WTC11 (cell line): Measurements from ENCODE around the gene RABEP1. TPM values are rescaled to one million over a fixed set of nuclear protein-coding genes. Genes with fewer than 3 reads are reported as not detected.

Experiments used
- ATAC-seq: fragments of 200-7000 bp; cut with Tn5 transposase; 2 replicates; pipeline ENCODE4 v1.10.0; 2021; ENCODE audit warnings: mild to moderate bottlenecking, moderate library complexity
- CTCF ChIA-PET: fragments of 300-600 bp; sonication (Branson Sonifier 250); formaldehyde crosslinking; loops from one replicate; lab custom pipeline; 2021; ENCODE audit warnings: antibody characterized with exemption; lab: Charles Lee
- POLR2A ChIA-PET: fragments of 350-600 bp; sonication (Branson Sonifier 250); formaldehyde crosslinking; loops from one replicate; lab custom pipeline; 2021; ENCODE audit warnings: antibody characterized with exemption; lab: Charles Lee
- DNase-seq: peaks from one replicate; pipeline ENCODE4 v3.0.0; 2021; ENCODE audit warnings: low spot score
- H3K27ac Mint-ChIP-seq: 2 replicates; pipeline ENCODE4 v1.8.0; 2021; ENCODE audit warnings: mixed read lengths
- H3K27me3 Mint-ChIP-seq: 2 replicates; pipeline ENCODE4 v1.8.0; 2021; ENCODE audit warnings: low read depth, mild to moderate bottlenecking, moderate library complexity, mixed read lengths
- H3K36me3 Mint-ChIP-seq: 2 replicates; pipeline ENCODE4 v1.8.0; 2021; ENCODE audit warnings: mixed read lengths
- H3K4me1 Mint-ChIP-seq: 2 replicates; pipeline ENCODE4 v1.8.0; 2022; ENCODE audit warnings: mixed read lengths
- H3K4me3 Mint-ChIP-seq: 2 replicates; pipeline ENCODE4 v1.8.0; 2021; ENCODE audit warnings: mild to moderate bottlenecking, moderate library complexity, mixed read lengths
- H3K9me3 Mint-ChIP-seq: 2 replicates; pipeline ENCODE4 v1.8.0; 2021; ENCODE audit warnings: mixed read lengths
- AFF4 ChIP-seq: sonication (generic); formaldehyde crosslinking; IDR thresholded peaks from 2 replicates; pipeline ENCODE4 v1.8.1; 2023; ENCODE audit warnings: mild to moderate bottlenecking, missing genetic modification reagents, borderline replicate concordance
- CREM ChIP-seq: sonication (generic); formaldehyde crosslinking; IDR thresholded peaks from 2 replicates; pipeline ENCODE4 v1.8.1; 2022; ENCODE audit warnings: mild to moderate bottlenecking, missing genetic modification reagents, moderate library complexity
- E2F1 ChIP-seq: sonication (generic); formaldehyde crosslinking; IDR thresholded peaks from 2 replicates; pipeline ENCODE4 v1.8.0; 2022; ENCODE audit warnings: mild to moderate bottlenecking, missing genetic modification reagents
- E2F4 ChIP-seq: sonication (generic); formaldehyde crosslinking; IDR thresholded peaks from 2 replicates; pipeline ENCODE4 v1.8.1; 2022; ENCODE audit warnings: low read depth, mild to moderate bottlenecking, moderate library complexity, missing genetic modification reagents, borderline replicate concordance
- ESRRA ChIP-seq: sonication (generic); formaldehyde crosslinking; IDR thresholded peaks from 2 replicates; pipeline ENCODE4 v1.8.1; 2022; ENCODE audit warnings: mild to moderate bottlenecking, missing genetic modification reagents, borderline replicate concordance
- ETV6 ChIP-seq: sonication (generic); formaldehyde crosslinking; IDR thresholded peaks from 2 replicates; pipeline ENCODE4 v1.8.1; 2022; ENCODE audit warnings: mild to moderate bottlenecking, missing genetic modification reagents
- FOXK1 ChIP-seq: sonication (generic); formaldehyde crosslinking; IDR thresholded peaks from 2 replicates; pipeline ENCODE4 v1.8.0; 2022; ENCODE audit warnings: mild to moderate bottlenecking, moderate library complexity, missing genetic modification reagents
- MYBL2 ChIP-seq: sonication (generic); formaldehyde crosslinking; IDR thresholded peaks from 2 replicates; pipeline ENCODE4 v1.8.1; 2023; ENCODE audit warnings: mild to moderate bottlenecking, moderate library complexity, missing genetic modification reagents
- NFYB ChIP-seq: sonication (generic); formaldehyde crosslinking; conservative IDR thresholded peaks from 2 replicates; pipeline ENCODE4 v1.8.0; 2022; ENCODE audit warnings: low read depth, missing genetic modification reagents
- NR1H2 ChIP-seq: sonication (generic); formaldehyde crosslinking; IDR thresholded peaks from 2 replicates; pipeline ENCODE4 v1.9.0; 2021; ENCODE audit warnings: mild to moderate bottlenecking, moderate library complexity, missing genetic modification reagents
- OVOL2 ChIP-seq: fragments of 250-450 bp; sonication (Bioruptor Pico); IDR thresholded peaks from 2 replicates; pipeline ENCODE4 v1.9.0; 2021; ENCODE audit warnings: mild to moderate bottlenecking, borderline replicate concordance
- SMAD4 ChIP-seq: sonication (generic); formaldehyde crosslinking; IDR thresholded peaks from 2 replicates; pipeline ENCODE4 v1.8.0; 2022; ENCODE audit warnings: mild to moderate bottlenecking, missing genetic modification reagents
- TP53 ChIP-seq: sonication (generic); formaldehyde crosslinking; IDR thresholded peaks from 2 replicates; pipeline ENCODE4 v1.8.1; 2023; ENCODE audit warnings: mild to moderate bottlenecking, missing genetic modification reagents
- ZNF416 ChIP-seq: fragments of 250-450 bp; sonication (Bioruptor Pico); IDR thresholded peaks from 2 replicates; pipeline ENCODE4 v1.9.0; 2021; ENCODE audit warnings: mild to moderate bottlenecking, inconsistent platforms
- ZNF423 ChIP-seq: fragments of 250-450 bp; sonication (Bioruptor Pico); IDR thresholded peaks from 2 replicates; pipeline ENCODE4 v2.1.2; 2022; ENCODE audit warnings: mild to moderate bottlenecking, moderate library complexity
- ZSCAN18 ChIP-seq: fragments of 250-450 bp; sonication (Bioruptor Pico); IDR thresholded peaks from 2 replicates; pipeline ENCODE4 v2.1.2; 2022; ENCODE audit warnings: mild to moderate bottlenecking, moderate library complexity
- total RNA-seq: library from RNA; stranded (reverse); gene quantifications from 3 replicates; pipeline ENCODE4 v1.2.3, GENCODE V29; 2021
- TF ChIP-seq, protein P1 (sequence below): sonication (generic); formaldehyde crosslinking; IDR thresholded peaks from 2 replicates; pipeline ENCODE4 v1.8.0; 2023; ENCODE audit warnings: missing genetic modification reagents, mild to moderate bottlenecking, borderline replicate concordance
- TF ChIP-seq, protein P2 (sequence below): sonication (generic); formaldehyde crosslinking; IDR thresholded peaks from 2 replicates; pipeline ENCODE4 v1.8.0; 2022; ENCODE audit warnings: mild to moderate bottlenecking, missing genetic modification reagents
- TF ChIP-seq, protein P3 (sequence below): sonication (generic); formaldehyde crosslinking; IDR thresholded peaks from 2 replicates; pipeline ENCODE4 v1.8.1; 2023; ENCODE audit warnings: mild to moderate bottlenecking, missing genetic modification reagents, moderate library complexity
- TF ChIP-seq, protein P4 (sequence below): fragments of 250-450 bp; sonication (Bioruptor Pico); IDR thresholded peaks from 2 replicates; pipeline ENCODE4 v1.9.0; 2021; ENCODE audit warnings: mild to moderate bottlenecking

The RABEP1 gene
- total RNA-seq, 1 experiment from 2014 or later = 40.9 TPM

- ATAC-seq = no peak
- no peaks in the 10 kb centered on the region for H3K4me1 Mint-ChIP-seq
- no peaks in the 10 kb centered on the region for H3K27me3 Mint-ChIP-seq
- no peaks in the 10 kb centered on the region for H3K9me3 Mint-ChIP-seq
- TF ChIP-seq TP53 = no peak
- TF ChIP-seq OVOL2 = no peak
- TF ChIP-seq, protein P1, sequence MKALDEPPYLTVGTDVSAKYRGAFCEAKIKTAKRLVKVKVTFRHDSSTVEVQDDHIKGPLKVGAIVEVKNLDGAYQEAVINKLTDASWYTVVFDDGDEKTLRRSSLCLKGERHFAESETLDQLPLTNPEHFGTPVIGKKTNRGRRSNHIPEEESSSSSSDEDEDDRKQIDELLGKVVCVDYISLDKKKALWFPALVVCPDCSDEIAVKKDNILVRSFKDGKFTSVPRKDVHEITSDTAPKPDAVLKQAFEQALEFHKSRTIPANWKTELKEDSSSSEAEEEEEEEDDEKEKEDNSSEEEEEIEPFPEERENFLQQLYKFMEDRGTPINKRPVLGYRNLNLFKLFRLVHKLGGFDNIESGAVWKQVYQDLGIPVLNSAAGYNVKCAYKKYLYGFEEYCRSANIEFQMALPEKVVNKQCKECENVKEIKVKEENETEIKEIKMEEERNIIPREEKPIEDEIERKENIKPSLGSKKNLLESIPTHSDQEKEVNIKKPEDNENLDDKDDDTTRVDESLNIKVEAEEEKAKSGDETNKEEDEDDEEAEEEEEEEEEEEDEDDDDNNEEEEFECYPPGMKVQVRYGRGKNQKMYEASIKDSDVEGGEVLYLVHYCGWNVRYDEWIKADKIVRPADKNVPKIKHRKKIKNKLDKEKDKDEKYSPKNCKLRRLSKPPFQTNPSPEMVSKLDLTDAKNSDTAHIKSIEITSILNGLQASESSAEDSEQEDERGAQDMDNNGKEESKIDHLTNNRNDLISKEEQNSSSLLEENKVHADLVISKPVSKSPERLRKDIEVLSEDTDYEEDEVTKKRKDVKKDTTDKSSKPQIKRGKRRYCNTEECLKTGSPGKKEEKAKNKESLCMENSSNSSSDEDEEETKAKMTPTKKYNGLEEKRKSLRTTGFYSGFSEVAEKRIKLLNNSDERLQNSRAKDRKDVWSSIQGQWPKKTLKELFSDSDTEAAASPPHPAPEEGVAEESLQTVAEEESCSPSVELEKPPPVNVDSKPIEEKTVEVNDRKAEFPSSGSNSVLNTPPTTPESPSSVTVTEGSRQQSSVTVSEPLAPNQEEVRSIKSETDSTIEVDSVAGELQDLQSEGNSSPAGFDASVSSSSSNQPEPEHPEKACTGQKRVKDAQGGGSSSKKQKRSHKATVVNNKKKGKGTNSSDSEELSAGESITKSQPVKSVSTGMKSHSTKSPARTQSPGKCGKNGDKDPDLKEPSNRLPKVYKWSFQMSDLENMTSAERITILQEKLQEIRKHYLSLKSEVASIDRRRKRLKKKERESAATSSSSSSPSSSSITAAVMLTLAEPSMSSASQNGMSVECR (CRISPR knock-in tag) = no peak
- no peak for TF ChIP-seq NR1H2 (CRISPR knock-in tag)
- TF ChIP-seq, protein P2, sequence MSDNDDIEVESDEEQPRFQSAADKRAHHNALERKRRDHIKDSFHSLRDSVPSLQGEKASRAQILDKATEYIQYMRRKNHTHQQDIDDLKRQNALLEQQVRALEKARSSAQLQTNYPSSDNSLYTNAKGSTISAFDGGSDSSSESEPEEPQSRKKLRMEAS = no peak
- no peak for TF ChIP-seq FOXK1
- no peak for TF ChIP-seq ESRRA (CRISPR knock-in tag)
- TF ChIP-seq ZNF423 (CRISPR knock-in tag) = no peak
- TF ChIP-seq, protein P3, sequence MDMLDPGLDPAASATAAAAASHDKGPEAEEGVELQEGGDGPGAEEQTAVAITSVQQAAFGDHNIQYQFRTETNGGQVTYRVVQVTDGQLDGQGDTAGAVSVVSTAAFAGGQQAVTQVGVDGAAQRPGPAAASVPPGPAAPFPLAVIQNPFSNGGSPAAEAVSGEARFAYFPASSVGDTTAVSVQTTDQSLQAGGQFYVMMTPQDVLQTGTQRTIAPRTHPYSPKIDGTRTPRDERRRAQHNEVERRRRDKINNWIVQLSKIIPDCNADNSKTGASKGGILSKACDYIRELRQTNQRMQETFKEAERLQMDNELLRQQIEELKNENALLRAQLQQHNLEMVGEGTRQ (CRISPR knock-in tag) = no peak
- no peak for TF ChIP-seq E2F1 (CRISPR knock-in tag)
- no peak for TF ChIP-seq CREM (CRISPR knock-in tag)
- DNase-seq = no peak
- CTCF ChIA-PET = interaction anchor here (1.3 kb wide), 1 partner anchor 143 kb away, joined by 3 read pairs; no protein-coding TSS in a partner anchor
- POLR2A ChIA-PET = interaction anchor here (0.6 to 1.2 kb wide), 2 partner anchors 10 to 39 kb away, joined by 4 to 5 read pairs; partner anchors contain the start of genes NUP88 and RPAIN
- H3K4me3 Mint-ChIP-seq = no peak overlapping the region
- peak overlapping the region; percentile 44; the same call in 1 of the 2 replicates for H3K27ac Mint-ChIP-seq
- H3K36me3 Mint-ChIP-seq = peaks cover 66% of the 10 kb centered on the region
These were observed 98.5 kb downstream of the RABEP1 start for GRCh38 chr17:5380491-5381135.

GRCh38 chr17:5381542-5381941, 99.5 kb downstream of the RABEP1 start:
- H3K4me3 Mint-ChIP-seq = no peak overlapping the region
- CTCF ChIA-PET = interaction anchor here (1.3 kb wide), 1 partner anchor 144 kb away, joined by 3 read pairs; no protein-coding TSS in a partner anchor
- POLR2A ChIA-PET = interaction anchor here (1.2 kb wide), 1 partner anchor 38 kb away, joined by 5 read pairs; the partner anchor contains the start of genes NUP88 and RPAIN
- no peaks in the 10 kb centered on the region for H3K9me3 Mint-ChIP-seq
- H3K4me1 Mint-ChIP-seq = no peaks in the 10 kb centered on the region
- H3K27me3 Mint-ChIP-seq = no peaks in the 10 kb centered on the region
- ATAC-seq (no peak), DNase-seq (no peak)
- peaks cover 73% of the 10 kb centered on the region for H3K36me3 Mint-ChIP-seq
- 0 out of 2 replicates have a peak overlapping the region, but pooled peaks have one; percentile 9 for H3K27ac Mint-ChIP-seq
- TF ChIP-seq, protein P4, sequence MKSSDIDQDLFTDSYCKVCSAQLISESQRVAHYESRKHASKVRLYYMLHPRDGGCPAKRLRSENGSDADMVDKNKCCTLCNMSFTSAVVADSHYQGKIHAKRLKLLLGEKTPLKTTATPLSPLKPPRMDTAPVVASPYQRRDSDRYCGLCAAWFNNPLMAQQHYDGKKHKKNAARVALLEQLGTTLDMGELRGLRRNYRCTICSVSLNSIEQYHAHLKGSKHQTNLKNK (CRISPR knock-in tag) = no peak
- TF ChIP-seq ETV6 (CRISPR knock-in tag) (no peak), NFYB (no peak), SMAD4 (CRISPR knock-in tag) (no peak), ZNF416 (no peak), E2F4 (CRISPR knock-in tag) (no peak), ZNF423 (CRISPR knock-in tag) (no peak), ZSCAN18 (CRISPR knock-in tag) (no peak), MYBL2 (CRISPR knock-in tag) (no peak), AFF4 (no peak), FOXK1 (no peak)
